GM19238 (cell line): ENCODE measurements around the gene DISC1.

Experiments
- DNase-seq: peaks from one replicate; pipeline ENCODE4 v3.0.0; 2011; ENCODE audit warnings: low spot score; ENCODE audit not compliant: insufficient read length

DISC1 gene

DNA sequence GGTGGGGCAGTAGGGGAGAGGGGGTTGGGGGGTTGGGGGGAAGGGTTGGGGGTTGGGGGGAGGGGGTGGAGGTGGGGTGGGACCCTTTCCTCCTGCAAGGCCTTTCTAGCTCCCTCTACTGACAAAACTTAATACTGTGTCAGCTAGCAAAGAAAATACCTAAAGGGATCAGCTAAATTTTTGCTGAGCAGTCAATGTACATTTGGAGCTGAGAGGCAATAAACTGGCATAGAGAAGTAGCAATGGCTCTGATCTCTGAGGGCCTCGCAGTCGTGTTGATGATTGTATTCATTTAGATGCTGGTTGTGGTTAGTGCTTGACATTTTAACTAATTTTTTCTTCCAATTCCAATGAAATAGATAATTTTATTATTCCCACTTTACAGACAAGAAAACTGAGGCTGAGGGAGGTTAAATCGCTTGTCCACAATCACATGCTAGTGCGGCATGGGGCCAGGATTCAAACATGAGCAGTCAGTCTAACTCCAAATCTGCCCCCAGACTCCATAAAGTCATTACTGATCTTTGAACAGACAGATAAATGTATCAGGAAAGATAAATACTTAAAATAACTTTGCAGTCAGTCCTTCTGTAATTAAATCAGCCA is 357.1 kb downstream of the DISC1 start:
- no peak for DNase-seq

GRCh38 chr1:231985296-231986023 is 358.9 kb downstream of the DISC1 start:
- no peak for DNase-seq

- DNase-seq, result no peak
Observed at GRCh38 chr1:231986631-231987336, 360.2 kb downstream of the DISC1 start.

DNA sequence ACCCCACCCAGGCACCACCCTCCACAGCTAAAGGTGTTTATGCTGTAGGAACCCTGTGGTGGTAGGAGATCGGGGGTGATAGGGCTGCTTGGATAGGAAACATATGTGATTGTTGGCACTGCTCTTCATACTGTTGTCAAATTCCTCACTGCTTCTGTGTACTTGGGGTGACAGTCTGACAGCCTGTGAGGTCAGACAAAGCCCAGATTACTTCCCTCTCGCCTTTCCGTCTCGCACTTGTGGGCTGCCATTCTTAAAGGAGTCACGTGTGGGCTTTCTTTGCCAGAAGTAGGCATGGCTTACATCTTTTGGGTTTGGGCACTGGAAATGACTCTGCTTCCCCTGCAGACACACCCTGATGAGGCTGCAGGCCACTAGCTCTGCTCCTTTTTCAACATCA is 363.8 kb downstream of the DISC1 start:
- DNase-seq, result no peak

DNA sequence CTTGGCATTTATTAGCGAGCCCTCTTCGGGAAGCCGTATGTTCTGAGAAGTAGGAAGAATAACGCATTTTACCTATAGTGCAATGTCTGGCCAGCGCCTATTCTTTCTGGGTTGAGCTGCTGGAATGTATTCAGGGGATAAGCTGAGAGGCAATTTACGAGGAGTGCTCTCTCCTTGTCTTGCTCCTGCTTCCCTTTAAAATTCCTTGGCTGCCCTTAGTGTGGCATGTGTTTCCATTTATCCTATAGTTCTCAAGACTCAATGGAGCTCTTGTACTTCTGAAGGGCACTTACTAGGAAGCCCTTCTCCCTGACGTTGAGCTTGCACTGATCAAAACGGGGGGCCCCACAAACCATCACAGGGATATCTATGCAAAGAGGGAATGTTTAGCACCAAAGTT is 364.6 kb downstream of the DISC1 start:
- no peak for DNase-seq

- no peak for DNase-seq
Observed at GRCh38 chr1:231993968-231994455, 367.4 kb downstream of the DISC1 start.

DNA sequence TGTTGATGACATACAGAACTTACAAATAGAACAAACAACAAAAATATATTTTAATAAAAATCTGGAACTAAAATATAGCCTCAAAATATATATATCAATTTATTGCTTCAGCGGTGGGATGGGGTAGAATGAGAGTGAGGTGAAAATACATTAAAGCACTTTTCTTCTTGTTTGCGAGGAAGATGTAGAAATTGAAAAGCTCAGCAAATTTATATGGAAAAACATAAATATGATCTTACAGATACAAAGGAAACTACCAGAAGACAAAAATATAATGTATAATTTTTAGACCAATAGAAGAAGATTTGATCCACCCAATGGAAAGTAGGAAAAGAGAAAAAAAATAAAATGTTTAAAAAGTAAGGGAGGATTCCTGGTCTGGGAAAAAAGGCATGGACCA is 372.2 kb downstream of the DISC1 start:
- no peak for DNase-seq

GRCh38 chr1:232005300-232005699 is 378.7 kb downstream of the DISC1 start:
- DNase-seq, result no peak

GRCh38 chr1:232009741-232010140 is 383.2 kb downstream of the DISC1 start:
- DNase-seq, result no peak

DNA sequence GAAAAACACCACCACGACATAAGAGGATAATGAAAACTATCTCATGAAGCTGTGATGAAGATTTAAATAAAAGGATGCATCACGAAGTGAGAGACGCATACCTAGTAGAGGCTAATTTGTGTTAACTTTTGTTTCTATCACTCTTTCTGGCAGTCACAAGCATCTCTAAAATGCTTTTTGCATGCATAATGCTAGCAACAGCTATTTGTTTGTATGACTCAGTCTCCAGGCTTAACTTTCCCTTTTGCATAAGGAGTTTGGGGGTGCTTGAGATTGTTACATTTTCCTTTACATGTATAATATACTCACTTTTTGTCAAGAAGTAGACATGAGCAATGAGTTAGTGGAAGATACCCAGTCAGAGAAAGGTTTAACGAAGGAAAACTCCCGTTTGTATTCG is 385.4 kb downstream of the DISC1 start:
- DNase-seq, result no peak

- no peak for DNase-seq
Observed at GRCh38 chr1:232012773-232013386, 386.3 kb downstream of the DISC1 start.

GRCh38 chr1:232014941-232015340 is 388.4 kb downstream of the DISC1 start:
- DNase-seq, result no peak

GRCh38 chr1:232016616-232017015 is 390.0 kb downstream of the DISC1 start:
- DNase-seq, result no peak

- no peak for DNase-seq
Observed at GRCh38 chr1:232017057-232017456, 390.5 kb downstream of the DISC1 start.

- DNase-seq, result no peak
Observed at GRCh38 chr1:232017759-232018158, 391.2 kb downstream of the DISC1 start.

- DNase-seq, result no peak
Observed at GRCh38 chr1:232018231-232019025, 391.8 kb downstream of the DISC1 start.

- no peak for DNase-seq
Observed at GRCh38 chr1:232019026-232019340, 392.4 kb downstream of the DISC1 start.

DNA sequence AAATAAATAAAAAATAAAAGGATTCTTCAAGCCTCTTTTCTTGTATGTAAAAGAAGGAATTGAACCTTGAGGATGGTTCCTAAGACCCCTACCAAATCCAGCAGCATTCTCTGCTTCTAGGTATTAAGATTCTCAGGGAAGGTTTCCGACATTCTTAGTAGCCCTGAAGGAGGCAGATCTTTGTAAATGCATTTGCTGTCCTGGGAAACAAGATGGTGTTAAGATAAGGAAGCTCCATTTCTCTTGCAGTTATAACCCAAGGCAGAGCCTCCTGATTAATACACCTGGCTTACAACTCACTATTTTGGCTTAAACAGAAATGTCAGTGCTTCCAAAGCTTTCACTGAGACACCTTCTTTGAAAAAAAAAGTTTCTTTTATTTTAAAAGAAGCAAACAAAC is 393.8 kb downstream of the DISC1 start:
- DNase-seq, result no peak

DNA sequence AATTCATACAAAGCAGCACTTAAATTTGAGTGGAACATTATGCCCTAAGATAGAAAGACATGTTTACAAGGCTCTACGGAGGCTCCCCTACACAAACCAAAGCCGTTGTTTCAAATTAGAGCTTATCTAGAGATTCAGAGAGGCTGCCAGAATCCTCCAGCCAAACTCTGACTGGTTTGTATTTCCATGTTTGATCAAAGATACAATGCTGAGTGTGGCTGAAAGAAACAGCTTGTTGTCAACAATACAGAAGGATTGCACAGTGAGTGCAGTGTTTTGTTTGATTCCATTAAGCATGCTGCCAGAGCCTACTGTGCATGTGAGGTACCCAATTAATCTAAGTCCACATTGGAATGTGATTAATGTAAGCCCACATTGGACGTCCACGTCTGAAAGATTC is 402.7 kb downstream of the DISC1 start:
- DNase-seq, result no peak

DNA sequence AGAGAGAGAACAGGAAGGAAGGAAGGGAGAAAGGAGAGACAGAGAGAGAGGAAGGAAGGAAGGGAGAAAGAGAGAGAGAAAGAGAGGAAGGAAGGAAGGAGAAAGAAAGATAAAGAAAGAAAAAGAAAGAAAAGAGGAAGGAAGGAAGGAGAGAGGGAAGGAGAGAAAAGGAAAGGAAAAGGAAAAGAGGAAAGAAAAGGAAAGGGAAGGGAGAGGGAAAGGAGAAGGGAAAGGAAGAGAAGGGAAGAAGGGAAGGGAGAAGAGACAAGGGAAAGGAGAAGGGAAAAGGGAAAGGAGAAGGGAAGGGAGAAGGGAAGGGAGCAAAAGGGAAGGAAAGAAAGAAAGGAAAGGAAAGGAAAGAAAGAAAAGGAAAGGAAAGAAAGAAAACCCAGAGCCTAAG is 404.6 kb downstream of the DISC1 start:
- no peak for DNase-seq

- no peak for DNase-seq
Observed at GRCh38 chr1:232033285-232033684, 406.7 kb downstream of the DISC1 start.
